ENCODE data around the gene CBX6.
A peak's percentile ranks its signal among the peaks of the same experiment; 100 is the strongest.

CBX6 gene

GRCh38 chr22:38872831-38873248 lies 824 bp upstream of the CBX6 start:
- DNase-seq = peak; percentile 2

DNA sequence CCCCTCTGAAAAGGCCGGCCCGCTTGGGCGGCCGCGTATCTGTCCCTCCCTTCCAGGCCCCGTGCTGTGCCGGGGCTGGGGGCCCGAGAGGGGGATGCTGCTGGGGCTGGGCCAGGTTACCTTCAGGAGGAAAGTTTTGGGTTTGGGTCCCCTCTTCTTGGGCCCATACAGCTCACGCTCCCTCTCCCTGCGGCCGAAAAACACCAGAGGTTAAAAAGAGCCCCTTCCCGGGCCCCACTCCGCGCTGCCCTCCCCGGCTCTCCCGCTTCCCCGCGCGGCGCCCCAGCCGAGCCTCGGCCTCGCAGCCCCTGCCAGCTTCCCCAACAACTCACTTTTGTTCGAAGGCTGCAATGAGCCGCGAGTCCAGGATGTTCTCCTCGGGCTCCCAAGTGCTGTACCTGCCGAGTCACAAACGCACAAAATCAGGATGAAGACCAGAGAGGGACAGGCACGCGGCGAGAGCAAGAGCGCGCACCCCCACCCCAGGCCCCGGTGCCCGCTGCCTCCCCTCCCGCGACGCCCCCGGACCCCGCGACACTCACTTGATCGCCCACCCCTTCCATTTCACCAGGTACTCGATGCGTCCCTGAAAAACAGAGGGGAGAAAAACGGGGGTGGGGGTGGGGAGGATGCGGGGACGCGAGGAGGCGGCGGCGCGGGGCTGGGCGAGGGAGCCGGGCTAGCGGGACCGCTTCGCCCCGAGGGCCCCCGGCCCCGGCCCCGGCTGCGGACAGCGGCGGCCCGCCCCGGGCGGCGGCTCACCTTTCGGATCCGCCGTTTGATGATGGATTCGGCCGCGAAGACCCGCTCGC lies 450 bp downstream of the CBX6 start:
- DNase-seq = peak; percentile 47

- DNase-seq = no peak
Observed at GRCh38 chr22:38870791-38871359, 1.1 kb downstream of the CBX6 start.

GRCh38 chr22:38870312-38870741 lies 1.7 kb downstream of the CBX6 start:
- DNase-seq = peak; percentile 87

- no peak for DNase-seq
Observed at GRCh38 chr22:38869663-38870062, 2.4 kb downstream of the CBX6 start.

GRCh38 chr22:38868886-38869381 lies 3.1 kb downstream of the CBX6 start:
- DNase-seq = peak; percentile 85

DNA sequence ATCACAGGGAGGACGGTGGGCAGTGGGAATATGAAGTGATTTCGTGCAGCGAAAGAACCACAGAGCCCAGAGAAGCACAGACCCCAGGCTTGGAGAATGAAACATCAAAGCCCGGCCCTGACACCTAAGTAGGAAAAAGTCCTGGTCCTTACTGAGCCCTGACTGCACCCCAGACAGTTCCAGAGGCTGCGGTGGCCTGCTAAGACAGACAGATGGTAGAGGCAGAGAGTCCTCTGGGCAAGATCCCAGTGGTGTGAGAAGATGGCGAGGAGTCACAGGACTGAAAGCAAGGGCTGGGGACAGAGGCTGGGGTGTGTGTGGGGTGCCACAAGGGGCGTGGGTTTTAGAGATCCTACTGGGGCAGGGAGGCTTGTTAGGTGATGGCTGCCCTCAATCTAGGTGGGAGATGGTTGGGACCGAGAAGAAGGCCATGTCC lies 3.7 kb downstream of the CBX6 start:
- no peak for DNase-seq

DNA sequence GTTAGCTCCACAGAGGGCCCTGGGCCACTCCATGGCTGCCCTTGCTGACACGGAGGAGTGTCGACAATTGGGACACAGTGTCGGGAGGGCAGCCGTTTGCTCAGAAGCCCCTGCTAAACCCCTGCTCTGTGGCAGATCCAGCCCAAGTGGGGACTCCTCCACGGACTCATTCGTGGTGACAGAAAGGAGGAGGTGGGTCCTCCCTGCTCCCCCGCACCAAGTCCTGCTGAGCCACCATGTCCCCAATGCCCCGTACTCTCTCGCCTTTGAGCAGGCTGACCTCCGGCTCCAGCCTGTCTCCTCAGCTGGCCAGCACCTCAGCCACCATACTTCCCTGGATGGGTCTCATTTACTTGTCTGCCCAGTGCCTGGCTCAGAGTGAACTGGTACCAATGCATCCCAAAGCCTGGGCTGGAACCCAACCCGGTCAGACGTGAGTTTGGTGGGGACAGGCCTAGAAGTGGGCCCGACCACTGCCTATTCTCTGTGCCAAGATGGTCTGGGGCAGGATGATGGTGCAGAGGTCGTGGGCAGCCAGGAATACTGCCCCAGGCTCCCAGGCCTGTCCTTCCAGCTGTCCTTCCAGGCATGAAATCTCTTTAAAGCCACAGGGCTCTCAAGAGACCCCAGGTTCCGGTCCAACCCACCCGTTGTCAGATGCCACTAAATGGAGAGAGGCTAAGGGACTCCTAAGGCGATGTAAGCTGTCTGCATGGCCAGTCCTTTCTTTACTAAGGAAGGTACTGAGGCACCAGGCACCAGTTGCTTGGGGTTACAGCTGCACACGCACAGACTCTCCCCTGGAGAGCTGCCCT lies 4.3 kb downstream of the CBX6 start:
- DNase-seq = no peak

DNA sequence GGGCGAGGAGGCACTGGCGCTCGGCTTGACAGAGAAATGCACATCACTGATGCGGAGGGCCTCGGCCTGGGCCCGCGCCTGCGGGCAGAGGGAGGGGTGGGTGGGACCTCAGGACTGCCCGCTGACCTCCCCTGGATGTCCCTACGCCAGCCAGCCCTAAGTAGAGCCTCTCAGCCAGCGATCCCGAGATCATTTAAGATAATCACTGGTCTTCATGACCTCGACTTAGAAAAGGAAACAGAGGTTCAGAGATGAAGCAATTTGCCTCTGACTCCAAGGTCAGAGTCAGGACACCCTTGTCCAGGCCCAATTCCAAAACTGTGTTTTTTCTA lies 4.9 kb downstream of the CBX6 start:
- DNase-seq = no peak

- DNase-seq = no peak
Observed at GRCh38 chr22:38866399-38867123, 5.5 kb downstream of the CBX6 start.

DNA sequence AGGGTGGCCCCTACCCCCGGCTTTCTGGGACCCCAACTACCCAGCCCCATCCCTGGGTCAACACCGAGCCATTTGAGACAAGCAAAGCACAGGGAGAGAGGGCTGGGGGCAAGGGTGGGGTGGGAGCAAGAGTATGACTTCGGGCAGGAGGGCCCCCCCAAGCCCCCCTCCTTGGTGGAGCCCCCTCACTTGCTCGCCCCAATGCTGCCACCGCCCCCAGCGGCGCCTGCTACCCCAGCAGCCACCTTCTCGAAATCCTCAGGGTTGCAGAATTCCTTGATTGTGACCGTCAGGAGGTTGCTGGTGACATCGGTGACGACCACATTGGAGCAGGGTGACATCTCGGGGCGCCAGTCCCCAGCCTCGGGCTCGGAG lies 6.0 kb downstream of the CBX6 start:
- DNase-seq = no peak

GRCh38 chr22:38865201-38866023 lies 6.6 kb downstream of the CBX6 start:
- no peak for DNase-seq

DNA sequence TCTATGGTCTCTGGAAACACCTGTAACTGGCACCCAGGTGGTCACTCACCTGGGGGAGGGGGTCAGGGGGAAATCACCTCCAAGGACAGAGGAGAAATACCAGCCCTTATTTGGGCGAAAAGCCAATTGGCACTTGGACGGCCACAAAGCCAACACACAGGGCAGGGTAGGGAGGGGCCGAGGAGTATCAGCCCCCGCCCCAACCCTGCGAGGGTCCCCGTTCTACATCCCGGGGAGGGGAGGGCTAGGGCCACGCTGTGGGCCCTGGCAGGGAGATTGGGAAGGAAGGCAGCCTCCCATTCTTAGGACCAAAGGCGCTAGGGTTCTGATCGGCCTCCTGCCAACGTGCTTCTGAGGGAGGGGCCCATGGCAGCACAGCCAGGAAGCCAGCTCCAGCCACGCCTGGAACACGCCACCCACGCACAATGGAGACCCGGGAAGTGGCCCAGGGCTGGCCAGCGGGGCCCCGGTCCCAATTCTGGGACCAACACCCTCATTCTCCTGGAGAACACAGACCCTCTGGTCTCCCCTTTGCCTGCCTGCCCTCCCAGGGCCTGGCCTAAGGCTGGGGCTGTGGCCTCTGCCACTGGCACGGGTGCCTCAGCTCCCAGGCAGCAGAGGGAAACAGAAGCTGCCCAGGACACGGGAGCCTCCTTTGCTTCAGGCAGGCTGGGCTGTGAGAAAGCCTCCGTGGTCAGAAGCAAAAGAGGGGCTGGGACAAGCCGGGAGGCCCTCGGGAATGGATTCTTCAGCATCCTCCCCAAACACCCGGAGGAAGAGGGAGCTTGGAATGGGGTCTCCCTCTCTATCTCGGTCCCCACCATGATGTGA lies 7.4 kb downstream of the CBX6 start:
- DNase-seq = no peak

GRCh38 chr22:38863531-38864131 lies 8.4 kb downstream of the CBX6 start:
- no peak for DNase-seq

DNA sequence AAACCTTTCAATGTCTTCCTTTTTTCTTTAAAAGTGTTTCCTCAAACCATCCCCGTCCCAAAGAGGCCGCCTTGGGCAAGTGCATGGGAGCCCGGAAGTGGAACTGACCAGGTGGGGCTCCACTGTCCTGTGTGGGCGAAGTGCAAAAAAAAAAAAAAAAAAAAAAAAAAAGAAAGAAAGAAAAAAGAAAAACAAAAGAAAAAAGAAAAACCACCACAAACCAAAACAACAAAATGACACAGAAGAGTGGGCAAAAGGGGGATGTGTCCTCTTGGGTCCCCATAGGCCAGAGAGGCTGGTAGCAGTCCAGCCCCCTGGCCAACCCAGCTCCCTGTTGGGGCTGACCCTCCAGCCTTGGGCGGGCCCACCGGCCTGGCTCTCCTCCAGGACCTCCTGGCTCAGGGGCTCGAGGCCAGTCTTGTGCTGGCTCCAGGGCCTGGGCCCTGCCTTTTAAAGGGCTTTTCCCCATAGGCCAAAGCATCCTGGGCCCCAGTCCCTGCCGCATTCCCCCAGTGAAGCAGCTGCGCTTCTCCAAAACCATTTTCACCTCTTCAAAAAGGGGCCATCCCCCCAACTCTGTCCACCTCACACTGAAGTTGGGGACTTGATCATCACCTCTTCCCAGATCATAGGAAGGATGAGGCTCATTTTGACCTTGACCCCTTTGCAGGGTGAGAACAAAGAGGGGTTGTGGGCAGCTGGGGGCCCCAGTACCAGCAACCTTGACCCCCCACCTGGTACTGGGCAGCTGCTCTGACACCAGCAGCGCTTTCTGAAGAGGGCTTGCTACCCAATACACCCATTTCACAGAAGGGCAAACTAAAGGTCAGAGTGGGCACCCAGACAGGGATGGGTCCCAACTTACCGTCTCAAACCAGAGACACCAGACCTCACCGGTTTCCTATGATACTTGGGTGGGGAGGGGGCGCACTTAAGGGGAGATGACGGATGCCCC lies 9.4 kb downstream of the CBX6 start:
- DNase-seq = no peak

- no peak for DNase-seq
Observed at GRCh38 chr22:38861927-38862326, 10.1 kb downstream of the CBX6 start.

DNA sequence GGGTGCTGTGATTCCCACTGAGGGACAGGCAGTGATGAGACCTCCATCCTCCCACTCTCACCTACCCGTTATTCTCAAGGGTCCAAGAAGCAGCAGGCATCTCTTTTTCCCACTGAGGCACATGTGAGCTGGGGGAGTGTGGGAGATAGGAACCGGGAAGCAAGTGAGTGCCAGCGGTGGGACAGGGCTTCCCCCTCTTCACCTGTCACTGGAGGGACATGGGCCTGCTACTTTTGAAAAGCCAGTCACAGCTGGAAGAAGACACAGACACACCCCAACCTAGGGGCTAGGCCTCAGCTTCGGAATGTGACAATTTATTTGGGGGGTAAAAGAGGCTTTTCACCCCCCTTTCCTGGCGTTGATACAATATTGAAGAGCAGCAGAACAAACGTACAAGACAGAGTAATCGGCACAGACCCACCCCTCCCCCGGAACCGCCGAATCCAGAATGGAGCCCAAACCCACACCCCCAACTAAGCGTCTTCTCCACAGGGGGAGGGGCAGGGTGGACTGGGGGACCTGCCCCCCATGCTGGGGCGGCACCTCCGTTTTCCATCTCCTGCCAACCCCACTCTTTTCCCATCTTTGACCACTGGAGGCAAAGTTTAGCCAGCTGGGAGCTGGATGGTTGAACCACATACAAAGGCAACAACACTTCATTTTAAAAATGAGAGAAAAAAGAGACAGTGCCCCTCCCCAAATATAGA lies 10.7 kb downstream of the CBX6 start:
- DNase-seq = no peak

GRCh38 chr22:38860283-38861169 lies 11.5 kb downstream of the CBX6 start:
- DNase-seq = no peak

All from RPMI8226 (cell line).